HT-29 (cell line): ENCODE results near the gene OR52A5. TPM values are rescaled to one million over a fixed set of nuclear protein-coding genes. Genes with fewer than 3 reads are reported as not detected.
"Not testable (repeated sequence)": the region's sequence is repeated elsewhere in the genome, so short reads cannot be mapped to it uniquely, and the experiment has no call there.

ENCODE experiments used
- DNase-seq: peaks from one replicate; pipeline ENCODE4 v3.0.0-alpha.2; 2015; ENCODE audit warnings: low spot score
- total RNA-seq: library from RNA; depleted of rRNA; stranded (reverse); fragments of >200 nt; shearing (Covaris generic); gene quantifications from 2 replicates; pipeline ENCODE4 v1.2.3, GENCODE V29; 2014; rRNA removed

OR52A5 gene
- total RNA-seq = not detected in 2 replicates

- DNase-seq = no peak
Measured at GRCh38 chr11:5137996-5138395, at the start of gene OR52A5. OR52A5 (minus strand) TSS chr11:5138356; CDS start chr11:5132642, 5,714 bp downstream.

DNA sequence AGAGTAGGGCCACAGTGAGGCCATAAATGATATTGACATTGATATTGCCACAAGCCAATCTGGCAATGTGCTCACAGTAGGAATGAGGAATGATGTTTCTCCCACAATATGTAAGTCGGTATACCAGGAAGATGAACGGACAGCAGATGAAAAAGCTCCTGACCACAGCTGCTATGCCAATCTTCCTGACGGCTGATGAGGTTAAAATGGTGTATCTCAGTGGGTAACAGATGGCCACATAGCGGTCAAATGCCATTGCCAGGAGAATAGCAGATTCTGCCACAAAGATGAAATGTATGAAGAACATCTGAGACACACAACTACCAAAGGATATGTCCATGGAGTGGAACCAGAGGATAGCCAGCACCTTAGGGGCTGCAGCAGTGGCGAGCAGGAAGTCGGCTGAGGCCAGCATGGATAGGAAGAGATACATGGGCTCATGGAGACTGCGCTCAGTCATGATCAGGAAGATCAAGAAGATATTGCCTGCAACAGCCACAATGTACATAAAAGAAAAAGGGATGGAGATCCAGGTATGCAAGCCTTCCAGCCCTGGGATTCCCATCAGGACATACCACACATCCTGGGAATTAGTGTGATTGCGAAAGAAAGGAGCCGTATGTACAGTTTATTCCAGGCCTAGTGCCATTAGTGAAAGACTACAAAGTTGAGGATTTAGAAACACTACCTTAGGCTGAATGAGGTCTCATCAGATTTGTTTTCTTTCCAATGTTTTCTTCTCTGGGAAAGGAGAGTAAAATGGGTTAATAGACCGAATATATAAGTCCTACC lies 40.1 kb upstream of the OR52A5 start:
- no peak for DNase-seq

- no peak for DNase-seq
Measured at GRCh38 chr11:5174934-5175333, 36.8 kb upstream of the OR52A5 start.

- DNase-seq = no peak
Measured at GRCh38 chr11:5171856-5172255, 33.7 kb upstream of the OR52A5 start.

GRCh38 chr11:5165898-5166297 lies 27.7 kb upstream of the OR52A5 start:
- not testable (repeated sequence) for DNase-seq

- not testable (repeated sequence) for DNase-seq
Measured at GRCh38 chr11:5164807-5165206, 26.7 kb upstream of the OR52A5 start.

DNA sequence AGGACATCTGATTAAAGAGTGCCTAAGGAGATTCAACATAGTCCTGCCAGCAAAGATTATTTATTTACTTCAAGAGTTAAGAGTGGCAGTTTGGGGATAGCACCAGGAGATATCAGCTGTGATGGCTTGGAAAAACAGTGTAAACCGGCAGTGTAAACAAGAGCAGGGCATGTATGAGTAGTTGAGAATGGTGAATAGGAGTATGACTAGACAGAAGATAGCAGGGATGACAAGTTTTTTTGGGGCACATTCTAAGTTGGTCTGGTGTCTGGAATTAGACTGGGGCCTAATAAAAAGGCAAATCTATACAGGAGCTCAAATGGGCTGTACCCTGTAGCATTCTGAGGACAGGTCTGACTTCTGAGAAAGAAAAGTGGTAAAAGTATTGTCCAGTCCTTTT lies 22.9 kb upstream of the OR52A5 start:
- DNase-seq = not testable (repeated sequence)

GRCh38 chr11:5160217-5160616 lies 22.1 kb upstream of the OR52A5 start:
- not testable (repeated sequence) for DNase-seq

- DNase-seq = no peak
Measured at GRCh38 chr11:5159806-5160205, 21.6 kb upstream of the OR52A5 start.

DNA sequence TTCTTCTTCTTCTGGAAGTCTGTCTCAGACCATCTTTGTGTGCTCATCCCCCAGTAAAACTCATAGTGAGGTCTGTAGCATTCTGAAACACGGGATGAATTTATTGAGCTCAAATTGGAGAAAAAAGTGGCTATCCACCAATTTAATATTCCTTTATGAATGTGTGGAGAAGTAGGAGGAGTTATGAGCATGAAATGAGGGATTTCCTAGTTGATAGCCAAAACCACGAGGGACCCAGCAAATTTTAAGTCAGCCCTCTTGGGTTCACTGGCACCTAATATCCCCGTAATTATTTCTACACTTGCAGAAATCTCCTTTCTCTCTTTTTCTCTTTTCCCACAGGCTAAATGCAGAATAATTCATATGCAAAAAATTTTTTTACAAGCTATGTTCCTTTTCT lies 16.5 kb upstream of the OR52A5 start, which contains the start of gene OR52A1:
OR52A1 (minus strand) TSS at position 101 of the 400 bp plus-strand sequence. CDS start 2,388 bp downstream, outside the sequence.
- DNase-seq = no peak

- no peak for DNase-seq
Measured at GRCh38 chr11:5153574-5154431, 15.6 kb upstream of the OR52A5 start.

DNA sequence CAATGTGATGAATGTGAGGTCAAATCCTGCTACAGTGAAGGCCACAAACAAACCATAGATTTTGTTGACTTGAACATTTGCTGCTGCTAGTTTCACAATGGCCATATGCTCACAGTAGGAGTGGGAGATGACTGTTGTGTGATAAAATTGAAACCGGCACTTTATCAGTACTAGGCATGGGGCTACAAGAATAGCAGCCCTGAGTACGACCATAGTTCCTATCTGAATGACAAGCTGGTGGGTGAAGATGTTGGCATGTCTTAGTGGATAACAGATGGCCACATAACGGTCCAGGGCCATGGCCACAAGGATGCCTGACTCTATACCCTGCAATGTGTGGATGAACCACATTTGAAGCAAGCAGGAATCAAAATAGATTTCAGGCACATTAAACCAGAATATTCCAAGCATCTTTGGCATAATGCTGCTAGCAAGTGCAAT lies 13.6 kb upstream of the OR52A5 start:
- no peak for DNase-seq

- DNase-seq = not testable (repeated sequence)
Measured at GRCh38 chr11:5144206-5144605, 6.0 kb upstream of the OR52A5 start.

GRCh38 chr11:5137014-5137413 lies 1.1 kb downstream of the OR52A5 start:
- DNase-seq = no peak

DNA sequence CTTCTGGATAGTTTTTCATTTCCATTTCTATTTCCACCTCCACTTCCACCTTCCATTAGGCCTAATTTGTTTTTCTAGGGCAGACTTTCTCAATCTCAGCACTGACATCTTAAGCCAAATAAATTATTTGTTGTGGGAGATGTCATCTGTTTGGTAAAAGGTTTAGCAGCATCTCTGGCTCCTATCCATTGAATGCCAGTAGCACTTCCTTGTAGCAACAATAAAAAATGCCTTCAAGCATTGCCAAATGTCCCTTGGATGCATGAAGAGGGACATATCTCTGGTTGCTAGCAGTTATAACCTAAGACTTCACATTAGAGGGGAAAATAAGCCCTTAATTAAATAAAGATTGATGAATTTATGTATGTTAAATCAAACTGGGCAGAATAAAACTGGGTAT lies 1.9 kb downstream of the OR52A5 start:
- DNase-seq = no peak

DNA sequence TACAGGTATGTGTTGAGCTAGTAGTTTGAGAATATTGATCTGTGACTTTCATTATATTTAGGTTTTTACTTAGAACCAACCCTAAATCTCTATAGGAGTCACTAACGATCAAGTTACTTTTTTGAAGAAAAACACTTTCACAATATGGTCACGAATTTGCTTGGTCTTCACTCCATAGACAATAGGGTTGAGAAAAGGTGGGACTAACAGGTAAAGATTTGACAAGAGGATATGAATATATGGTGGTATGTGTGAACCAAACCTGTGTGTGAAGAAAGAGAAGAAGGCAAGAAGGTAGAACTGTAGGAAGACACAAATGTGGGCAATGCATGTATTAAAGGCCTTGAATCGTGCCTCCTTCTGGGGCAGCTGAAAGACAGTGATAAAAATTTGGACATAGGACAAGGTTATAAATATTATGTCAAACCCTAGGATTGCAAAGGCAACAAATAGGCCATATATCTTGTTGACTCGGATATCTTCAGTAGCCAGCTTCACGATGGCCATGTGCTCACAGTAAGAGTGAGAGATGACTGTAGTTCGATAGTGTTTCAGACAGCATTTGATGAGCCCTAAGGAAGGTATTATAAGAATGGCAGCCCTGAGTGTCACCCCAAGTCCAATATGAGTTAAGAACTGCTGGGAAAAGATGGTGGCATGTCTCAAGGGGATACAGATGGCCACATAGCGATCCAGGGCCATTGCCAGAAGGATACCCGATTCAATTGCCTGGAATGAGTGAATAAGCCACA lies 6.4 kb downstream of the OR52A5 start:
- DNase-seq = no peak

DNA sequence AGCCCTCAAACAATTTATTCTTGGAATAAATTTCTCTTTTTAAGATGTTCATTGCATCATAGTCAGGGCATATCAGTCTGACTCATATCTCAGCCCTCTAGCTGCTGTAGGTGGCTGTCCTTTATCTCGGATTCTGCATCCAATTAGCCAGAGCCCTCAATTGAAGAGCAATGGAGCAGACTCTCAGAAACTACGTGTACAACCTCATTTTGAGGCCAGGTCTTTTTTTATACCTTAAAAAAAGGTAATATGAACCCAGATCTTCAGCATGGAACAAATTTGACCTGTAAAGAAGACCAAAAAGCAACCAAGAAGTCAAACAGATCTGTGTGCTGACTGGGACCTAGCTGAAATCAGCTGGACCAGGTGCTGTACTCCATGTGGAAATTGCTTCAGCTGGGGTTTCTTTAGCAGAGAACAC lies 8.7 kb downstream of the OR52A5 start:
- no peak for DNase-seq

DNA sequence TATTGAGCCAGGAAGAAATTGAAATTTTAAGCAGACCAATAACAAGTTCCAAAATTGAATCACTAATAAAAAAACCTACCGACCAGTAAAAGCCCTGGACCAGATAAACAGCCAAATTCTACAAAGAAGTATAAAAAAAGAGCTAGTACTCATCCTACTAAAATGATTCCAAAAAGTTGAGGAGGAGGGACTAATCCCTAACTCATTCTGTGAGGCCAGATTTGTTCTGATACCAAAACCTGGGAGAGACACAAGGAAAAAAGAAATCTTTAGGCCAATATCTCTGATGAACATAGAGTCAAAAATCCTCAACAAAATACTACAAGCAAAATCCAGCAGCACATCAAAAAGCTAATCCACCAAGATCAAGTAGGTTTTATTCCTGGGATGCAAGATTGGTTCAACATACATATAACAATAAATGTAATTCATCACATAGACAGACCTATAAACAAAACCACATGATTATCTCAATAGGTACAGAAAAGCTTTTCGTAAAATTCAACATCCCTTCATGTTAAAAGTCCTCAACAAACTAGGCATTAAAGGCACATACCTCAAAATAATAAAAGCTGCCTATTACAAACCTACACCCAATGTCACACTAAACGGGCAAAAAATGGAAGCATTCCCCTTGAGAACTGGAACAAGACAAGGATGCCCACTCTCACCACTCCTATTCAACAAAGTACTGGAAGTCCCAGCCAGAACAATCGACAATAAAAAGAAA lies 13.1 kb downstream of the OR52A5 start:
- no peak for DNase-seq

- DNase-seq = peak; percentile 73
Measured at GRCh38 chr11:5123802-5124521, 14.2 kb downstream of the OR52A5 start.

GRCh38 chr11:5118893-5119292 lies 19.3 kb downstream of the OR52A5 start:
- no peak for DNase-seq
